GM12873 (cell line): ENCODE data around the gene SLC17A5.

ENCODE experiments used
- TF ChIP-seq, protein P1 (sequence below): IDR thresholded peaks from 2 replicates; pipeline ENCODE4 v1.5.1; 2012; ENCODE audit warnings: low read depth, mild to moderate bottlenecking, moderate library complexity, low read length, control low read depth; ENCODE audit not compliant: insufficient read depth; ENCODE audit errors: missing control alignments

Gene SLC17A5

DNA sequence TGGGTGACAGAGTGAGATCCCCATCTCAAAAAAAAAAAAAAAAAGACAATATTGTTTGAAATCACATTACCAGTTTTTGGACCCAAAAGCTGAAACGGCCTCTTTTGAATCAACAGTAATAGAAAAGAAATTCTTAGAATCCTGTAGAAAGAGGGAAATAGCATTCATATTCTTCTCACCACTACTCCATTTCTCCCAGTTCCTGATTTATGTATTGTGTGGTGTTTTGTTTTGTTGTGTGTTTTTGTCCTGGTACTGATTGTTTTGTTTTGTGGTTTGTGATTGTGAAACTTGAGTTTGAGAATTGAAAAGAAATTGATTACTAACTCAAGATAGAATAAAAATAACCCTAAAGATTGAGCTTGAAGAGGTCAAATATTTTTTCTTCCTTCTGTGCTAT lies 106.8 kb downstream of the SLC17A5 start:
- TF ChIP-seq, protein P1, sequence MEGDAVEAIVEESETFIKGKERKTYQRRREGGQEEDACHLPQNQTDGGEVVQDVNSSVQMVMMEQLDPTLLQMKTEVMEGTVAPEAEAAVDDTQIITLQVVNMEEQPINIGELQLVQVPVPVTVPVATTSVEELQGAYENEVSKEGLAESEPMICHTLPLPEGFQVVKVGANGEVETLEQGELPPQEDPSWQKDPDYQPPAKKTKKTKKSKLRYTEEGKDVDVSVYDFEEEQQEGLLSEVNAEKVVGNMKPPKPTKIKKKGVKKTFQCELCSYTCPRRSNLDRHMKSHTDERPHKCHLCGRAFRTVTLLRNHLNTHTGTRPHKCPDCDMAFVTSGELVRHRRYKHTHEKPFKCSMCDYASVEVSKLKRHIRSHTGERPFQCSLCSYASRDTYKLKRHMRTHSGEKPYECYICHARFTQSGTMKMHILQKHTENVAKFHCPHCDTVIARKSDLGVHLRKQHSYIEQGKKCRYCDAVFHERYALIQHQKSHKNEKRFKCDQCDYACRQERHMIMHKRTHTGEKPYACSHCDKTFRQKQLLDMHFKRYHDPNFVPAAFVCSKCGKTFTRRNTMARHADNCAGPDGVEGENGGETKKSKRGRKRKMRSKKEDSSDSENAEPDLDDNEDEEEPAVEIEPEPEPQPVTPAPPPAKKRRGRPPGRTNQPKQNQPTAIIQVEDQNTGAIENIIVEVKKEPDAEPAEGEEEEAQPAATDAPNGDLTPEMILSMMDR, result no peak
